ENCODE results near the gene CROCC2. TPM values are rescaled to one million over a fixed set of nuclear protein-coding genes. Genes with fewer than 3 reads are reported as not detected.

The CROCC2 gene
- polyA plus RNA-seq, 6 donors from 2014 or later: not detected

- H3K27me3 Mint-ChIP-seq: peaks cover 0 to 17% (median 0%) of the 10 kb centered on the region in 3 donors
- no peak for ATAC-seq (ENCODE audit: low read depth in 2 of 2)
- no peak for DNase-seq
These were observed 58.0 kb downstream of the CROCC2 start for GRCh38 chr2:240963868-240964703.

DNA sequence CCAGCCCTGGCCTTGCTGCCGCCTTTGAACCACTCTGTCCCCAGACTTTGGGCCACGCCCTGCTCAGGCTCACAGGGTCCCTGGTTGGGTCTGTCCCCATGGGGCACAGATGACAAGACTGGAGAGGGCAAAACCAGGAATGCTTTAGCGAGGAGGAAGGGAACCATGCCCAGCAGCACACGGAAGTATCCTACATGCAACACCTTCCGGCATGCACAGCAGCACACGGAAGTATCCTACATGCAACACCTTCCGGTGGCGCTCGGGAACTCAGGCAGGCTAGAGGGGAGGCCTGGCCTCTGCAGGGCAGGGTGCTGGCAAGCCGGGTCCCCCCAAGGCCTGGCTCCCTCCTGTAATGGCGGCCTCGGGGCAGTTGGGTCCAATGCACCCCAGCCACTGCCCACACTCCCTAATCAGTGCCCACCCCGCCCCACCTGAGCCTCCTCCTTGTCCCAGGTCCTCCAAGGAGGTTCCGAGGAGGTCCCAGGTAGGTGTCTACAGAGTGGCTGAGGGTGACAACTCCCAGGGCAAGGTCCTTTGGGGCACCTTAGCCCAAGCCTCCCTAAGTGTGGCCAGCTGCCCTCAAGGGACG is 58.7 kb downstream of the CROCC2 start:
- no peak overlapping the region for H3K4me3 Mint-ChIP-seq
- H3K27me3 Mint-ChIP-seq: peaks cover 0 to 11% (median 0%) of the 10 kb centered on the region in 3 donors
- no peaks in the 10 kb centered on the region for H3K9me3 Mint-ChIP-seq
- no peaks in the 10 kb centered on the region for H3K36me3 Mint-ChIP-seq
- ATAC-seq (ENCODE audit: low read depth in 2 of 2) (no peak), DNase-seq (no peak)
- peaks cover 0 to 4% (median 0%) of the 10 kb centered on the region in 3 donors for H3K4me1 Mint-ChIP-seq
- H3K27ac Mint-ChIP-seq: no peak overlapping the region

More at GRCh38 chr2:240963868-240964703, 58.0 kb downstream of the CROCC2 start:
- Mint-ChIP-seq H3K4me3 (no peak overlapping the region), H3K36me3 (no peaks in the 10 kb centered on the region), H3K9me3 (no peaks in the 10 kb centered on the region), H3K27ac (no peak overlapping the region), H3K4me1 (peaks cover 0 to 4% (median 0%) of the 10 kb centered on the region in 3 donors)

DNA sequence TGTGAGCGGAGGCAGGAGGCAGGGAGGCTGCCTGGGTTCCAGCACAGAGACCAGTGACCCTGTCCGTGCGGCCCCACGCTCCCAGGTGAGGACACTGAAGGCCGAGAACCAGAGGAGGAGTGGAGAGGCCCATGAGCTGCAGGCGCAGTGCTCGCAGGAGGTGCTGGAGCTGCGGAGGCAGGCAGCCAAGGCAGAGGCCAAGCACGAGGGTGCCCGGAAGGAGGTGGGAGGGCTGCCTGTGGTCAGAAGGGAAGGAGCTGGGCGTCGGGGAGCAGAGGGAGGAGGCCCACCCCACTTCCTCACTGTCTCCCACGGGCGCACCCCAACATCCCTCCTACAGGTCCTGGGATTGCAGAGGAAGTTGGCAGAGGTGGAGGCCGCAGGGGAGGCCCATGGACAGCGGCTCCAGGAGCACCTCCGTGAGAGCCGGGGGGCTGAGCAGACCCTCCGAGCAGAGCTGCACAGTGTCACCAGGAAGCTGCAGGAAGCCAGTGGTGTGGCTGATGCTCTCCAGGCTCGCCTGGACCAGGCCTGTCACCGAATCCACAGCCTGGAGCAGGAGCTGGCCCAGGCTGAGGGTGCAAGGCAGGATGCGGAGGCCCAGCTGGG is 59.3 kb downstream of the CROCC2 start:
- ATAC-seq (ENCODE audit: low read depth in 2 of 2) (no peak), DNase-seq (no peak)
- H3K4me3 Mint-ChIP-seq: no peak overlapping the region
- no peak overlapping the region for H3K27ac Mint-ChIP-seq
- H3K27me3 Mint-ChIP-seq: peaks cover 0 to 5% (median 0%) of the 10 kb centered on the region in 3 donors
- H3K36me3 Mint-ChIP-seq: no peaks in the 10 kb centered on the region
- no peaks in the 10 kb centered on the region for H3K4me1 Mint-ChIP-seq
- H3K9me3 Mint-ChIP-seq: peaks cover 0 to 5% (median 2%) of the 10 kb centered on the region in 7 donors

- DNase-seq (no peak), ATAC-seq (ENCODE audit: low read depth in 2 of 2) (no peak)
- Mint-ChIP-seq H3K27me3 (peaks cover 0 to 5% (median under 1%) of the 10 kb centered on the region in 3 donors), H3K9me3 (peaks cover 0 to 7% (median 2%) of the 10 kb centered on the region in 7 donors), H3K27ac (no peak overlapping the region), H3K4me1 (no peaks in the 10 kb centered on the region), H3K36me3 (no peaks in the 10 kb centered on the region), H3K4me3 (no peak overlapping the region)
These were observed 59.8 kb downstream of the CROCC2 start for GRCh38 chr2:240965905-240966456.

DNA sequence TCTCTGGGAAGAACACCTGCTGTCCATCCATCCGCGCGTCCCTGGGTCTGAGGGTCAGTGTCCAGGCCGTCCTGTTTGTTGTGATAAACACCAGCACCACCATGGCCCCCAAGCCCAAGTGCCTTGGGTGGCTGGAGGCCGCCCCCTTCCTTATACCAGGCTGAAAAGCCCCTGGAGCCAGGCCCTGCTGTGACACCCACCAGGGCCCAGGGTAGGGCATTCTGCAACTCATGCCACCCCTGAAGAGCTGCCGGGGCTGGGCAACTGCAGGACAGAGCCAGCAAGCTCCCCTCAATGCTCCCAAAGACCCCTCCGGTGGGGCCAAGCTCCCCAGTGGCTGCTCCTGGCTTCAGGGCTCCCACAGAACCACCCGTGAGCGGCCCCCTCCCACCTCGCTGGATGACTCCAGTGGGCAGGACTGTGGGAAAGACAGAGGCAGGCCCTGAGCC is 60.3 kb downstream of the CROCC2 start:
- Mint-ChIP-seq H3K36me3 (peaks cover 0 to 3% of the 10 kb centered on the region in 2 donors), H3K27me3 (peaks cover 0 to 8% (median 5%) of the 10 kb centered on the region in 3 donors), H3K27ac (no peak overlapping the region)

GRCh38 chr2:240966906-240967680 is 61.0 kb downstream of the CROCC2 start:
- DNase-seq: no peak
- no peak for ATAC-seq (ENCODE audit: low read depth in 2 of 2)
- peaks cover 0 to 8% of the 10 kb centered on the region in 2 donors for H3K36me3 Mint-ChIP-seq
- H3K27me3 Mint-ChIP-seq: peaks cover 3 to 12% (median 12%) of the 10 kb centered on the region in 3 donors
- H3K27ac Mint-ChIP-seq: no peak overlapping the region
- no peaks in the 10 kb centered on the region for H3K4me1 Mint-ChIP-seq
- no peak overlapping the region for H3K4me3 Mint-ChIP-seq
- H3K9me3 Mint-ChIP-seq: peaks cover 0 to 7% (median 2%) of the 10 kb centered on the region in 7 donors

More for the DNA sequence above, 60.3 kb downstream of the CROCC2 start:
- ATAC-seq (ENCODE audit: low read depth in 2 of 2): no peak
- Mint-ChIP-seq H3K9me3 (peaks cover 0 to 7% (median 2%) of the 10 kb centered on the region in 7 donors), H3K4me3 (no peak overlapping the region), H3K4me1 (no peaks in the 10 kb centered on the region)
- DNase-seq: no peak

- Mint-ChIP-seq H3K4me3 (no peak overlapping the region), H3K27ac (no peak overlapping the region), H3K27me3 (peaks cover 3 to 12% (median 12%) of the 10 kb centered on the region in 3 donors), H3K4me1 (no peaks in the 10 kb centered on the region), H3K9me3 (peaks cover 0 to 7% (median 2%) of the 10 kb centered on the region in 7 donors), H3K36me3 (peaks cover 0 to 8% of the 10 kb centered on the region in 2 donors)
- no peak for ATAC-seq (ENCODE audit: low read depth in 2 of 2)
- no peak for DNase-seq
These were observed 61.8 kb downstream of the CROCC2 start for GRCh38 chr2:240967681-240968621.

GRCh38 chr2:240968731-240969624 is 62.8 kb downstream of the CROCC2 start:
- Mint-ChIP-seq H3K4me1 (no peaks in the 10 kb centered on the region), H3K4me3 (no peak overlapping the region), H3K27ac (no peak overlapping the region), H3K27me3 (peaks cover 3 to 12% (median 12%) of the 10 kb centered on the region in 3 donors), H3K9me3 (peaks cover 3 to 10% (median 5%) of the 10 kb centered on the region in 7 donors), H3K36me3 (peaks cover 0 to 8% of the 10 kb centered on the region in 2 donors)
- DNase-seq (no peak), ATAC-seq (ENCODE audit: low read depth in 2 of 2) (no peak)

DNA sequence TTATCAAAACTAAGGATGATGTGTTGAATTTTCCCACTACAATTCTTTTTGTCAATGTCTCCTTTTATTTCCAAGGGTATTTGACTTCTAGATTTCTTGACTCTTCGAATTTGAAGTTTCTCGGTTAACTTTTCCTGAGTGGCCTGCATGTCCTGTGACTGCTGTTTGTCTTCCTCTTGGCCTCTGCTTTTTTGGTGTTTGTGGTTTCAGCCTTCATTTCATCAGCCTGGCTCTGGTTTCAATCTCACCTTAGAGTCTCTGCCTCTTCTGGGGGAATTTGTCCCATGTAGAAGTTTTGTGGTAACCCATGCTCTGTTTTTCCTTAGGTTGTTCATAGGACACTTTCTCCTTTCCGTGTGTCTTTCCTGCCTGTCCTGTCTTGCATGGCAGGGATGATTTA is 64.0 kb downstream of the CROCC2 start:
- DNase-seq (no peak), ATAC-seq (ENCODE audit: low read depth in 2 of 2) (no peak)
- peaks cover 3 to 11% (median 7%) of the 10 kb centered on the region in 7 donors for H3K9me3 Mint-ChIP-seq
- peak overlapping the region in 1 of 6 donors; percentile 32 for H3K27ac Mint-ChIP-seq
- peaks cover 0 to 8% of the 10 kb centered on the region in 2 donors for H3K36me3 Mint-ChIP-seq
- H3K4me3 Mint-ChIP-seq: no peak overlapping the region
- no peaks in the 10 kb centered on the region for H3K4me1 Mint-ChIP-seq
- peaks cover 9 to 20% (median 15%) of the 10 kb centered on the region in 3 donors for H3K27me3 Mint-ChIP-seq

- ATAC-seq (ENCODE audit: low read depth in 2 of 2) (no peak), DNase-seq (no peak)
- Mint-ChIP-seq H3K4me3 (no peak overlapping the region), H3K36me3 (peaks cover 0 to 8% of the 10 kb centered on the region in 2 donors), H3K27ac (no peak overlapping the region), H3K27me3 (peaks cover 10 to 23% (median 17%) of the 10 kb centered on the region in 3 donors), H3K4me1 (no peaks in the 10 kb centered on the region), H3K9me3 (peaks cover 3 to 11% (median 7%) of the 10 kb centered on the region in 7 donors)
These were observed 64.7 kb downstream of the CROCC2 start for GRCh38 chr2:240970816-240971215.

- no peak for DNase-seq
- Mint-ChIP-seq H3K4me3 (no peak overlapping the region), H3K27ac (no peak overlapping the region), H3K9me3 (peaks cover 3 to 11% (median 7%) of the 10 kb centered on the region in 7 donors), H3K27me3 (peaks cover 10 to 23% (median 17%) of the 10 kb centered on the region in 3 donors), H3K36me3 (peaks cover 0 to 8% of the 10 kb centered on the region in 2 donors), H3K4me1 (no peaks in the 10 kb centered on the region)
- no peak for ATAC-seq (ENCODE audit: low read depth in 2 of 2)
These were observed 66.1 kb downstream of the CROCC2 start for GRCh38 chr2:240972201-240972600.

Data from naive B cell (primary cell).